GDM1 (cell line): ENCODE results near the gene ZNF766.
"Not testable (repeated sequence)": the region's sequence is repeated elsewhere in the genome, so short reads cannot be mapped to it uniquely, and the experiment has no call there.

Experiments used
- DNase-seq: peaks from one replicate; lab custom pipeline; 2025; lab: John Stamatoyannopoulos, UW

Gene ZNF766

GRCh38 chr19:52275988-52276387, 6.6 kb downstream of the ZNF766 start:
- DNase-seq = no peak

DNA sequence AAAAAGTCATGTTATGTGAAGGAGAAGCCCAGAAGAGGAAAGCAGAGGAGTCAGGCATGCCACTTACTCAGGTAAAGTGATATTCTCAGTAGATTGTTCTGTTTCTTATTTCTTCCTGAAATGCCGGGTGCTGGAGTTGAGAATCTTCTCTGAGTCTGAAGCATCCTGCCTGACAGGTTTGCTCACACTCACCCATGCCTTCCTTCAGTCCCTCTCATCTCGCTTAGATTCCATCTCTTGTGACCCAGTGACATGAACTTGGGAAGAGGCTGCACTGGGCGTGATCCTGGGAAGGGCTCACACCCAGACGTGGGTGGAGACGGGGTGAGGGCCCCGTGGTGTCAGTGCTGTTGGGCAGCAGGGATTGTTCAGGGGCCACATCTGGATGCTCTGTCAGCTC, 8.1 kb downstream of the ZNF766 start:
- DNase-seq = no peak

DNA sequence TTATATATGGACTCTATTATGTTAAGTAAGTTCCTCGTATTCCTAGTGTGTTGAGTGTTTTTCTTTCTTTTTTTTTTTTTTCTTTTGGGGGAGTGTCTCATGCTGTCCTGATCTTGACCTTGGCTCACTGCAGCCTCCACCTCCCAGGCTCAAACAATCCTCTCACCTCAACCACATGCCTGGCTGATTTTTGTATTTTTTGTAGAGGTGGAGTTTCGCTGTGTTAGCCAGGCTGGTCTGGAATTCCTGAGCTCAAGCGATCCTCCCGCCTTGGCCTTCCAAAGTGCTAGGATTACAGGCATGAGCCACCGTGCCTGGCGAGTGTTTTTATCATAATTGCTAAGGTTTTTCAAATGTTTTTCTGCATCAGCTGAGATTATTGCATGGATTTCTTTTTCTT, 16.9 kb downstream of the ZNF766 start:
- DNase-seq = no peak

- DNase-seq = no peak
These were observed 22.4 kb downstream of the ZNF766 start for GRCh38 chr19:52291781-52292180.

DNA sequence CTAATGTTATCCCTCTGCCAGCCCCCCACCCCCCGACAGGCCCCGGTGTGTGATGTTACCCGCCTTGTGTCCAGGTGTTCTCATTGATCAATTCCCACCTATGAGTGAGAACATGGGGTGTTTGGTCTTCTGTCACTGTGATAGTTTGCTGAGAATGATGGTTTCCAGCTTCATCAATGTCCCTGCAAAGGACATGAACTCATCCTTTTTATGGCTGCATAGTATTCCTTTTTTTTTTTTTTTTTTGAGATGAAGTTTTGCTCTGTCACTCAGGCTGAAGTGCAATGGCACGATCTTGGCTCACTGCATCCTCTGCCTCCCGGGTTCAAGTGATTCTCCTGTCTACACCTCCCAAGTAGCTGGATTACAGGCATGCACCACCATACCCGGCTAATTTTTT, 23.6 kb downstream of the ZNF766 start:
- not testable (repeated sequence) for DNase-seq

DNA sequence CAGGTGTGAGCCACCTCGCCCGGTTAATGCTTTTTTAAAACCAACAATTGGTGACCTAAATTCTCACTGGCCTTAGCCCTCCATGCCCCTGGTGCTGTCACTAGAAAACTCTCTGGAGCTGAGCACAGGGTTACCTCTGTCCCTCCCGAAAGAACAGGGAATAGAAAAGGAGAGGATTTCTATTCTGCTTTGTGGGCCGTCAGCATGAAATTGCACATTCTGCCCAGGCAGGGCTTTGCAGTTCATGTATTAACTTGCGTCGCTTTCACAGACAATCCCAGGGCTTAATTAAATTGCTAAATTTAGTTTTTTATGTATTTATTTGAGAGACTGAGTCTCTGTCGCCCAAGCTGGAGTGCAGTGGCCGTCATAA, 27.0 kb downstream of the ZNF766 start:
- no peak for DNase-seq

- peak; percentile 68 for DNase-seq
These were observed 27.6 kb downstream of the ZNF766 start, which contains the start of gene ZNF480 for GRCh38 chr19:52296773-52297600. Gene ZNF480, plus strand, starts transcription at chr19:52297169. Its CDS starts 3,244 bp downstream, at chr19:52300413.

GRCh38 chr19:52297601-52298364, 28.4 kb downstream of the ZNF766 start:
- DNase-seq = no peak

DNA sequence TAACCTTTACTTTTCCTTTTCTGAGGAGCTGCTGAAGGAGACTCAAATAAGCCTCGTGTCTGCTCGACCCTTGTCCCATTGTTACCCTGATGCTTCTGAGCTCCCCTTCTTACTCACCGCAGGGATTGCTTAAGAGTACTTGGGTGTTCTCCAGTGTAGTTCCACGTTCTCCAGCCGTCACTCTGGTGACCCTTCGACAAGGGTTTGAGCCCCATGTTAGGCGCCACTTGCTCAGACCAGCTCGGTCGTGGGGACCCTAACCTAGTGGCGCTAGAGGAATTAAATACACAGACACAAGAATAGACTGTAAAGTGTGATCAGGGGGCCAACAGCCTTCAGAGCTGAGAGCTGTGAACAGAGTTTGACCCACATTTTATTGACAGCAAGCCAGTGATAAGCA, 37.9 kb downstream of the ZNF766 start:
- no peak for DNase-seq

- DNase-seq = no peak
These were observed 53.0 kb downstream of the ZNF766 start for GRCh38 chr19:52322429-52322828.

DNA sequence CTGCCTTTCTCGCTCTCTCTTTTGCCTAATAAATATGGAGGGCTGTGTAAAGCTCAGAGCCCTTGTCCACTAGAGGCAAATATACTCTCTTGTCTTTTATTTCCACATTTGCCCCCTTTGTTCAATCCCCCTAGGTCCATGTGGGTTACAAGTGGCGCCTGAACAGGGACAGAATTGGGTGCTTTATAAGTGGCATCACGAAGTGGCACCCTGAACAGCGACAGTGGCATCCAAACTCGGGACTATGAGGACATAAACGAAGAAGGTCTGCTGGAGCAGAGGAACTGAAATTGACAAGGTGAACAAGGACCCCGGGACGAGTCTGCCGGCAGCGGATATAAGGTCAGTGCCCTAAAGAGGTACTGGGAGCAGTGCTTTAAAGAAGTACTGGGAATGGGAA, 62.4 kb downstream of the ZNF766 start:
- DNase-seq = no peak

DNA sequence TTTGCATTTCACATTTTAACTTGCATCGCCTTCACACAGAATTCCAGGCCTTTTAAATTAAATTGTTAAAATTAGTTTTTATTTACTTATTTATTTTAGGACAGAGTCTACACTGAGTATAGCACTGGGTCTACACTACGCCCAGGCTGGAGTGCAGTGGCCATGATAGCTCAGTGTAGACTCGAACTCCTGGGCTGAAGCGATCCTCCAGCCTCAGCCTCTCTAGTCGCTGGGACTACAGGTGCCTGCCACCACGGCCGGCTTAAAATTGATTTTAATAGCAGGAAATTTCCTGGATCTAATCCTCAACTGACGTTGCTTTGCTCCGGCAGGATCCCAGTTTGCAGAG, 66.4 kb downstream of the ZNF766 start:
- no peak for DNase-seq

GRCh38 chr19:52336117-52336790, 66.9 kb downstream of the ZNF766 start, which contains the start of gene ZNF610:
Gene ZNF610, plus strand, starts transcription at chr19:52336243. Its CDS starts 12,930 bp downstream, at chr19:52349173.
- peak; percentile 82 for DNase-seq

GRCh38 chr19:52336791-52337381, 67.5 kb downstream of the ZNF766 start:
- no peak for DNase-seq

DNA sequence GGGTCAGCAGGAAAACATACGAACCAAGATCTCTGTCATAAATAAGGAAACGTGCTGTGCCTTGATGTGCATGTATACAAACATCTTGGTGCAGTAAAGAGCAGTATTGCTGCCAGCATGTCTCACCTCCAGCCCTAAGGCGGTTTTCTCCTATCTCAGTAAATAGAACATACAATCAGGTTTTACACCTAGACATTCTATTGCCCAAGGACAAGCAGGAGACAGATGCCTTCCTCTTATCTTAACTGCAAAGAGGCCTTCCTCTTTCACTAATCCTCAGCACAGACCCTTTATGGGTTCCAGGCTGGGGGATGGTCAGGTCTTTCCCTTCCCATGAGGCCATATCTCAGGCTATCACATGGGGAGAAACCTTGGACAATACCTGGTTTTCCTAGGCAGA, 69.6 kb downstream of the ZNF766 start:
- not testable (repeated sequence) for DNase-seq

- peak; percentile 8 for DNase-seq
These were observed 74.2 kb downstream of the ZNF766 start for GRCh38 chr19:52343548-52343947.

- no peak for DNase-seq
These were observed 75.8 kb downstream of the ZNF766 start for GRCh38 chr19:52345162-52345561.
